WTC11 (cell line): Measurements from ENCODE around the gene ACBD6.

Experiments
- CTCF ChIP-seq: fragments of 200-600 bp; IDR thresholded peaks from 2 replicates; pipeline ENCODE4 v1.8.0; 2022; ENCODE audit warnings: antibody characterized with exemption
- ESRRA ChIP-seq: sonication (generic); formaldehyde crosslinking; IDR thresholded peaks from 2 replicates; pipeline ENCODE4 v1.8.1; 2022; ENCODE audit warnings: mild to moderate bottlenecking, missing genetic modification reagents, borderline replicate concordance
- NFE2L1 ChIP-seq: sonication (generic); formaldehyde crosslinking; IDR thresholded peaks from 2 replicates; pipeline ENCODE4 v1.8.1; 2023; ENCODE audit warnings: missing genetic modification reagents
- NFYB ChIP-seq: sonication (generic); formaldehyde crosslinking; conservative IDR thresholded peaks from 2 replicates; pipeline ENCODE4 v1.8.0; 2022; ENCODE audit warnings: low read depth, missing genetic modification reagents
- NR3C1 ChIP-seq: sonication (generic); formaldehyde crosslinking; conservative IDR thresholded peaks from 2 replicates; pipeline ENCODE4 v1.8.1; 2023; ENCODE audit warnings: low read depth, mild to moderate bottlenecking, missing genetic modification reagents
- TCF7 ChIP-seq: sonication (generic); formaldehyde crosslinking; IDR thresholded peaks from 2 replicates; pipeline ENCODE4 v1.8.0; 2022; ENCODE audit warnings: mild to moderate bottlenecking, low read depth, missing genetic modification reagents, moderate library complexity

DNA sequence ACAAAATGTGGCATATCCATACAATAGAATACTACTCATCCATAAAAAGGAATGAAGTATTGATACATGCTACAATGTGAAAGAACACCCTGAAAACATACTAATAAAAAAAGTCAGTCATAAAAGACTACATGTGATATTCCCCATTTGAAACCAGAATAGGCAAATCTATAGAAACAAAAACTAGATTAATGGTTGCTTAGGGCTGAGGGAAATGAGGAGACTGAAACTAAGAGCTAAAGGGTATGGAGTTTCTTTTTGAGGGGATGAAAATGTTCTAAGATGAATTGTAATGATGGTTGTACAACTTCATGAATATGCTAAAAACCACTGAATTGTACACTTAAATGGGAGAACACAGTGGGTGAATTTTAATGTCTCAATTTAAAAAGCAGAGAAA lies 50.9 kb downstream of the ACBD6 start:
- TF ChIP-seq CTCF (no peak), NFE2L1 (no peak), NFYB (CRISPR knock-in tag) (no peak), TCF7 (no peak), ESRRA (no peak), NR3C1 (CRISPR knock-in tag) (no peak)
